Measurements from ENCODE around the gene DIAPH2.

Gene DIAPH2

GRCh38 chrX:97284531-97284930 is 599.9 kb downstream of the DIAPH2 start:
- Mint-ChIP-seq H3K9me3 (no peaks in the 10 kb centered on the region), H3K4me1 (no peaks in the 10 kb centered on the region), H3K4me3 (no peak overlapping the region), H3K27ac (no peak overlapping the region), H3K27me3 (no peaks in the 10 kb centered on the region), H3K36me3 (peaks cover 1% of the 10 kb centered on the region)

GRCh38 chrX:97290199-97290598 is 605.6 kb downstream of the DIAPH2 start:
- no peaks in the 10 kb centered on the region for H3K27me3 Mint-ChIP-seq
- H3K36me3 Mint-ChIP-seq: no peaks in the 10 kb centered on the region
- no peak overlapping the region for H3K27ac Mint-ChIP-seq
- H3K4me1 Mint-ChIP-seq: no peaks in the 10 kb centered on the region
- no peaks in the 10 kb centered on the region for H3K9me3 Mint-ChIP-seq
- H3K4me3 Mint-ChIP-seq: no peak overlapping the region

DNA sequence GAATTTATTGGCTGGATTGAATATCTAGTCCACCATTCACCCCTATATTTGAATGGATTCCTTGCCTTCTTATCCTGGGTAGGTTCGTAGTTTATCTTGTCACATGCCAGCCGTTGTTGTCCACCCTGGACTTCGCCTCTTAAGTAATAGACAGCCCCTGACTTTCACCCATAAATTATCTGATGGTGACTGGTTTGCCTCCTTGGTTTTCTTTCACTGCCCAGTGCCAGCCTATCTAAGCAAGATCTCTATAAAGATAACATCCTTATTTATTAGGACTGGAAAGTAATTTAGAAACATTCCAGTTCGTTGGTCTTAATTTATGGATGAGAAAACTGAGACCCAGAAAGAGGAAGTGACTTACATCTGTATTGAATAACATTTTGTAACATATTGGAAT is 609.4 kb downstream of the DIAPH2 start:
- H3K4me3 Mint-ChIP-seq: no peak overlapping the region
- H3K27ac Mint-ChIP-seq: no peak overlapping the region
- no peaks in the 10 kb centered on the region for H3K9me3 Mint-ChIP-seq
- H3K4me1 Mint-ChIP-seq: no peaks in the 10 kb centered on the region
- H3K36me3 Mint-ChIP-seq: peaks cover 1% of the 10 kb centered on the region
- H3K27me3 Mint-ChIP-seq: no peaks in the 10 kb centered on the region

GRCh38 chrX:97295954-97296353 is 611.3 kb downstream of the DIAPH2 start:
- no peaks in the 10 kb centered on the region for H3K4me1 Mint-ChIP-seq
- no peaks in the 10 kb centered on the region for H3K9me3 Mint-ChIP-seq
- no peaks in the 10 kb centered on the region for H3K27me3 Mint-ChIP-seq
- no peak overlapping the region for H3K4me3 Mint-ChIP-seq
- no peak overlapping the region for H3K27ac Mint-ChIP-seq
- H3K36me3 Mint-ChIP-seq: peaks cover 1% of the 10 kb centered on the region

GRCh38 chrX:97306771-97307470 is 622.3 kb downstream of the DIAPH2 start:
- H3K36me3 Mint-ChIP-seq: peaks cover 3% of the 10 kb centered on the region
- no peaks in the 10 kb centered on the region for H3K27me3 Mint-ChIP-seq
- H3K9me3 Mint-ChIP-seq: no peaks in the 10 kb centered on the region
- no peaks in the 10 kb centered on the region for H3K4me1 Mint-ChIP-seq
- H3K27ac Mint-ChIP-seq: no peak overlapping the region
- H3K4me3 Mint-ChIP-seq: no peak overlapping the region

- H3K36me3 Mint-ChIP-seq: peaks cover 3% of the 10 kb centered on the region
- no peaks in the 10 kb centered on the region for H3K27me3 Mint-ChIP-seq
- no peak overlapping the region for H3K4me3 Mint-ChIP-seq
- H3K9me3 Mint-ChIP-seq: no peaks in the 10 kb centered on the region
- H3K27ac Mint-ChIP-seq: no peak overlapping the region
- H3K4me1 Mint-ChIP-seq: no peaks in the 10 kb centered on the region
Observed at GRCh38 chrX:97308171-97308570, 623.5 kb downstream of the DIAPH2 start.

GRCh38 chrX:97309487-97310116 is 625.0 kb downstream of the DIAPH2 start:
- Mint-ChIP-seq H3K9me3 (no peaks in the 10 kb centered on the region), H3K36me3 (peaks cover 3% of the 10 kb centered on the region), H3K27ac (no peak overlapping the region), H3K4me1 (no peaks in the 10 kb centered on the region), H3K4me3 (no peak overlapping the region), H3K27me3 (no peaks in the 10 kb centered on the region)

GRCh38 chrX:97310373-97310772 is 625.7 kb downstream of the DIAPH2 start:
- Mint-ChIP-seq H3K36me3 (peaks cover 3% of the 10 kb centered on the region), H3K27ac (no peak overlapping the region), H3K9me3 (no peaks in the 10 kb centered on the region), H3K4me1 (no peaks in the 10 kb centered on the region), H3K27me3 (no peaks in the 10 kb centered on the region), H3K4me3 (no peak overlapping the region)

GRCh38 chrX:97311066-97311778 is 626.6 kb downstream of the DIAPH2 start:
- no peaks in the 10 kb centered on the region for H3K4me1 Mint-ChIP-seq
- no peaks in the 10 kb centered on the region for H3K9me3 Mint-ChIP-seq
- H3K27ac Mint-ChIP-seq: no peak overlapping the region
- H3K36me3 Mint-ChIP-seq: peaks cover 5% of the 10 kb centered on the region
- no peak overlapping the region for H3K4me3 Mint-ChIP-seq
- no peaks in the 10 kb centered on the region for H3K27me3 Mint-ChIP-seq

- H3K4me3 Mint-ChIP-seq: no peak overlapping the region
Observed at GRCh38 chrX:97314345-97314744, 629.7 kb downstream of the DIAPH2 start.

GRCh38 chrX:97315939-97316338 is 631.3 kb downstream of the DIAPH2 start:
- Mint-ChIP-seq H3K36me3 (peaks cover 2% of the 10 kb centered on the region), H3K27ac (no peak overlapping the region), H3K4me3 (no peak overlapping the region), H3K27me3 (no peaks in the 10 kb centered on the region), H3K4me1 (no peaks in the 10 kb centered on the region), H3K9me3 (no peaks in the 10 kb centered on the region)

More at GRCh38 chrX:97314345-97314744, 629.7 kb downstream of the DIAPH2 start:
- Mint-ChIP-seq H3K36me3 (peaks cover 5% of the 10 kb centered on the region), H3K9me3 (no peaks in the 10 kb centered on the region), H3K27me3 (no peaks in the 10 kb centered on the region), H3K27ac (no peak overlapping the region), H3K4me1 (no peaks in the 10 kb centered on the region)

DNA sequence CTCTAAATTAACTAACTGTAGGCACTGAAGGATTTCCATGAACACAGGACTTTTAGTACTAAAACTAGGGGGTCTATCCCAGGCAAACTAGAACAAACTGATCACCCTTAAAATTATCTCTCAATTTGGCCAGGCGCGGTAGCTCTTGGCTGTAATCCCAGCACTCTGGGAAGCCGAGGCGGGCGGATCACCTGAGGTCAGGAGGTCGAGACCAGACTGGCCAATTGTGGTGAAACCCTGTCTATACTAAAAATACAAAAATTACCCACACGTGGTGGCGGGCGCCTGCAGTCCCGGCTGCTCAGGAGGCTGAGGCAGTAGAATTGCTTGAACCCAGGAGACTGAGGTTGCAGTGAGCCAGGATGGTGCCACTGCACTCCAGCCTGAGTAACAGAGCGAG is 635.7 kb downstream of the DIAPH2 start:
- Mint-ChIP-seq H3K36me3 (peaks cover 2% of the 10 kb centered on the region), H3K9me3 (no peaks in the 10 kb centered on the region), H3K4me1 (no peaks in the 10 kb centered on the region), H3K4me3 (no peak overlapping the region), H3K27ac (no peak overlapping the region), H3K27me3 (no peaks in the 10 kb centered on the region)

DNA sequence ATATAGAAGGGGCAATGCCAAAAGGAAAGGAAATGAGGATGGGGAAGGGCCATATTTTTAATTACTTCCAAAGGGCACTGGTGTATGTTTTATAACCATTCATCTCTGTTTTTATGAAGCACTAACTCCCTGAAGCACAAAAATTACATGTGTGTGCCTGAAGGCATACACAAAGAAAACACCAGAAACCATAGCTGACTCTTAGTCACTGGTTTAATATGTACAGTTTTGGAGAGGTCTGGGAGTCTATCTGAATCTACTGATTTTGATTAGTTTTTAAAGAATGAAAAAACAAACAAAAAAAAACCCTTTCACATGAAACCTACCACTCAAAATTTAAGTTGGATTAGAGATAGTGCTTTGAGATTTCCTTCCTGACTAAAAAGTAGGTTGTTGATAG is 637.8 kb downstream of the DIAPH2 start:
- H3K27me3 Mint-ChIP-seq: no peaks in the 10 kb centered on the region
- H3K27ac Mint-ChIP-seq: no peak overlapping the region
- no peaks in the 10 kb centered on the region for H3K9me3 Mint-ChIP-seq
- H3K36me3 Mint-ChIP-seq: no peaks in the 10 kb centered on the region
- no peaks in the 10 kb centered on the region for H3K4me1 Mint-ChIP-seq
- H3K4me3 Mint-ChIP-seq: no peak overlapping the region

GRCh38 chrX:97326456-97326855 is 641.8 kb downstream of the DIAPH2 start:
- Mint-ChIP-seq H3K4me3 (no peak overlapping the region), H3K27ac (no peak overlapping the region), H3K9me3 (no peaks in the 10 kb centered on the region), H3K36me3 (no peaks in the 10 kb centered on the region), H3K4me1 (no peaks in the 10 kb centered on the region), H3K27me3 (no peaks in the 10 kb centered on the region)

DNA sequence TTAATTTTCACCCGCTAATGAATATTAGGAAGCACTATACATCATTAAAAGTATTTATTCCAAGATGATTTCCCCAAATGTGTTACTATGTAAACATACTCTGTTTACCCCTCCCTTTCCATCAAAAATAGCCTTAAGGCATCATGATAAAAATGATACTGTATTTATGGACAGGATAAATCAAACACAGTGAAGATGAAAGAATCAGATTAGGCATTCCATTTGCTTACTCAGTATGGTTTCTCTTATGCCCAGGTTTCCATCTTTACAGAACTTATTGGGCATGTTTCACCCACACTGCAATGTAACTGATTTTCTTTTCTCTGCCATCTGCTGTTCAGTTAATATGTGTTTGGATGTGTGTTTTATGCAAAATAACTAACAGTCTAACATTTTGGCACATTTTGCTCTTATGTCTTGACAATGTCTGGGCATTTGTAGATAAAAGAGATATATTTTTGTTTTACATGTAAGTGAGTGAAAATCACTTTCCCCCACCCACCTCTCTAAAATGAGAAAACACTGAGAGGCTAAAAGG is 644.3 kb downstream of the DIAPH2 start:
- Mint-ChIP-seq H3K9me3 (no peaks in the 10 kb centered on the region), H3K27me3 (no peaks in the 10 kb centered on the region), H3K36me3 (peaks cover 3% of the 10 kb centered on the region), H3K27ac (no peak overlapping the region), H3K4me1 (no peaks in the 10 kb centered on the region), H3K4me3 (no peak overlapping the region)

GRCh38 chrX:97330151-97330550 is 645.5 kb downstream of the DIAPH2 start:
- H3K4me3 Mint-ChIP-seq: no peak overlapping the region
- H3K27me3 Mint-ChIP-seq: no peaks in the 10 kb centered on the region
- H3K9me3 Mint-ChIP-seq: no peaks in the 10 kb centered on the region
- peaks cover 3% of the 10 kb centered on the region for H3K36me3 Mint-ChIP-seq
- no peak overlapping the region for H3K27ac Mint-ChIP-seq
- H3K4me1 Mint-ChIP-seq: no peaks in the 10 kb centered on the region

Data from activated naive CD4-positive, alpha-beta T cell treated with anti-CD3 and anti-CD28 coated beads, Interleukin-2, amount 50 U/mL, for 24 hours (primary cell).